ENCODE data around the gene OR7C1.

The OR7C1 gene

GRCh38 chr19:14775869-14776586 lies 59.0 kb downstream of the OR7C1 start:
- TF ChIP-seq EP300 (IDR thresholded peaks at IDR 0.05; ENCODE audit: borderline replicate concordance) = no peak
- TF ChIP-seq FOXM1 (IDR thresholded peaks at IDR 0.05; ENCODE audit: borderline replicate concordance, low read depth) = no peak
- no peak for TF ChIP-seq TEAD4 (IDR thresholded peaks at IDR 0.05)
- no peak for TF ChIP-seq MAX (IDR thresholded peaks at IDR 0.05)
- no peak for TF ChIP-seq CREB1 (IDR thresholded peaks at IDR 0.05; ENCODE audit: low read depth)
- no peak for TF ChIP-seq ZBTB7A (IDR thresholded peaks at IDR 0.05; ENCODE audit: low read depth)
- no peak for TF ChIP-seq YY1 (IDR thresholded peaks at IDR 0.05; ENCODE audit: low read depth)
- TF ChIP-seq RAD21 (IDR thresholded peaks at IDR 0.05; ENCODE audit: low read depth) = no peak
- no peak for TF ChIP-seq TCF12 (IDR thresholded peaks at IDR 0.05; ENCODE audit: low read depth)
- TF ChIP-seq TAF1 (IDR thresholded peaks at IDR 0.05; ENCODE audit: low read depth) = no peak
- no peak for TF ChIP-seq CEBPB (IDR thresholded peaks at IDR 0.05)
- no peak for TF ChIP-seq REST (IDR thresholded peaks at IDR 0.05; ENCODE audit: low read depth)
- no peak for TF ChIP-seq USF1 (IDR thresholded peaks at IDR 0.05)
- no peak for TF ChIP-seq EGR1 (IDR thresholded peaks at IDR 0.05)

- no peak for TF ChIP-seq YY1 (IDR thresholded peaks at IDR 0.05; ENCODE audit: low read depth)
- TF ChIP-seq ZBTB7A (IDR thresholded peaks at IDR 0.05; ENCODE audit: low read depth) = no peak
- TF ChIP-seq MAX (IDR thresholded peaks at IDR 0.05) = no peak
- TF ChIP-seq TAF1 (IDR thresholded peaks at IDR 0.05; ENCODE audit: low read depth) = no peak
- TF ChIP-seq CREB1 (IDR thresholded peaks at IDR 0.05; ENCODE audit: low read depth) = no peak
- no peak for TF ChIP-seq REST (IDR thresholded peaks at IDR 0.05; ENCODE audit: low read depth)
- TF ChIP-seq TCF12 (IDR thresholded peaks at IDR 0.05; ENCODE audit: low read depth) = no peak
- TF ChIP-seq NFIC (IDR thresholded peaks at IDR 0.05) = no peak
- no peak for TF ChIP-seq FOXM1 (IDR thresholded peaks at IDR 0.05; ENCODE audit: borderline replicate concordance, low read depth)
- no peak for TF ChIP-seq USF1 (IDR thresholded peaks at IDR 0.05)
- TF ChIP-seq TEAD4 (IDR thresholded peaks at IDR 0.05) = no peak
- no peak for TF ChIP-seq RAD21 (IDR thresholded peaks at IDR 0.05; ENCODE audit: low read depth)
- TF ChIP-seq EP300 (IDR thresholded peaks at IDR 0.05; ENCODE audit: borderline replicate concordance) = no peak
- no peak for TF ChIP-seq CEBPB (IDR thresholded peaks at IDR 0.05)
- no peak for TF ChIP-seq EGR1 (IDR thresholded peaks at IDR 0.05)
These were observed 60.6 kb downstream of the OR7C1 start for GRCh38 chr19:14774373-14774772.

GRCh38 chr19:14772995-14773394 lies 62.0 kb downstream of the OR7C1 start:
- TF ChIP-seq NFIC (IDR thresholded peaks at IDR 0.05) = no peak
- no peak for TF ChIP-seq TAF1 (IDR thresholded peaks at IDR 0.05; ENCODE audit: low read depth)
- no peak for TF ChIP-seq EGR1 (IDR thresholded peaks at IDR 0.05)
- TF ChIP-seq YY1 (IDR thresholded peaks at IDR 0.05; ENCODE audit: low read depth) = no peak
- TF ChIP-seq RAD21 (IDR thresholded peaks at IDR 0.05; ENCODE audit: low read depth) = no peak
- TF ChIP-seq CEBPB (IDR thresholded peaks at IDR 0.05) = no peak
- TF ChIP-seq FOXM1 (IDR thresholded peaks at IDR 0.05; ENCODE audit: borderline replicate concordance, low read depth) = no peak
- TF ChIP-seq TCF12 (IDR thresholded peaks at IDR 0.05; ENCODE audit: low read depth) = no peak
- TF ChIP-seq EP300 (IDR thresholded peaks at IDR 0.05; ENCODE audit: borderline replicate concordance) = no peak
- no peak for TF ChIP-seq CREB1 (IDR thresholded peaks at IDR 0.05; ENCODE audit: low read depth)
- no peak for TF ChIP-seq ZBTB7A (IDR thresholded peaks at IDR 0.05; ENCODE audit: low read depth)
- TF ChIP-seq TEAD4 (IDR thresholded peaks at IDR 0.05) = no peak
- no peak for TF ChIP-seq USF1 (IDR thresholded peaks at IDR 0.05)
- TF ChIP-seq REST (IDR thresholded peaks at IDR 0.05; ENCODE audit: low read depth) = no peak
- no peak for TF ChIP-seq MAX (IDR thresholded peaks at IDR 0.05)
